ENCODE results near the gene ESM1. TPM values are rescaled to one million over a fixed set of nuclear protein-coding genes. Genes with fewer than 3 reads are reported as not detected.

ESM1 gene
- total RNA-seq, 1 donor from 2014 or later = not detected

DNA sequence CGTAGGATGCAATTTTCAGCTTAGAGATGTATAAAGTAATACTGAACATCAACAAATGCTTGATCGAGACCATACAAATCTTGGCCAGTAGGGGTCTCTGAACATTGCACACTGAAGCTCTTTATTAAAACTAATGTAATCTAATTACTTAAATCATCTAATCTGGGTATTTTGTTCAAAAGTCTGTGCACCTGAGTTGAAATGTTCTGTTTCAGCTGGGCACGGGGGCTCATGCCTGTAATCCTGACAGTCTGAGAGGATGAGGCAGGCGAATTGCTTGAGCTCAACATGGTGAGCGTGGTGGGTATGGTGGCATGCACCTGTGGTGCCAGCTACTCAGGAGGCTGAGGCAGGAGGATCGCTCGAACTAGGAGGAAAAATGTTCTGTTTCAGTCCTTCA lies 41.0 kb downstream of the ESM1 start:
- Mint-ChIP-seq H3K4me1 (peaks cover 18% of the 10 kb centered on the region), H3K4me3 (no peak overlapping the region), H3K27ac (no peak overlapping the region), H3K27me3 (ENCODE audit: insufficient read depth, low read depth) (peaks cover 5% of the 10 kb centered on the region), H3K9me3 (no peaks in the 10 kb centered on the region), H3K36me3 (no peaks in the 10 kb centered on the region)
- TF ChIP-seq EZH2phosphoT487 (IDR thresholded peaks at IDR 0.05) (no peak), EZH2 (IDR thresholded peaks at IDR 0.05) (no peak)
- TF ChIP-seq, protein P1, sequence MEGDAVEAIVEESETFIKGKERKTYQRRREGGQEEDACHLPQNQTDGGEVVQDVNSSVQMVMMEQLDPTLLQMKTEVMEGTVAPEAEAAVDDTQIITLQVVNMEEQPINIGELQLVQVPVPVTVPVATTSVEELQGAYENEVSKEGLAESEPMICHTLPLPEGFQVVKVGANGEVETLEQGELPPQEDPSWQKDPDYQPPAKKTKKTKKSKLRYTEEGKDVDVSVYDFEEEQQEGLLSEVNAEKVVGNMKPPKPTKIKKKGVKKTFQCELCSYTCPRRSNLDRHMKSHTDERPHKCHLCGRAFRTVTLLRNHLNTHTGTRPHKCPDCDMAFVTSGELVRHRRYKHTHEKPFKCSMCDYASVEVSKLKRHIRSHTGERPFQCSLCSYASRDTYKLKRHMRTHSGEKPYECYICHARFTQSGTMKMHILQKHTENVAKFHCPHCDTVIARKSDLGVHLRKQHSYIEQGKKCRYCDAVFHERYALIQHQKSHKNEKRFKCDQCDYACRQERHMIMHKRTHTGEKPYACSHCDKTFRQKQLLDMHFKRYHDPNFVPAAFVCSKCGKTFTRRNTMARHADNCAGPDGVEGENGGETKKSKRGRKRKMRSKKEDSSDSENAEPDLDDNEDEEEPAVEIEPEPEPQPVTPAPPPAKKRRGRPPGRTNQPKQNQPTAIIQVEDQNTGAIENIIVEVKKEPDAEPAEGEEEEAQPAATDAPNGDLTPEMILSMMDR (IDR thresholded peaks at IDR 0.05) = peak; percentile 69
- Histone ChIP-seq H3K9me3 (ENCODE audit: low read depth) (no peaks in the 10 kb centered on the region), H2AFZ (replicated peaks) (no peak overlapping the region), H3K4me3 (no peak overlapping the region), H3K27ac (no peak overlapping the region), H4K20me1 (ENCODE audit: low read depth) (no peaks in the 10 kb centered on the region), H3K9ac (no peak overlapping the region), H3K4me1 (peaks cover 13% of the 10 kb centered on the region), H3F3A (ENCODE audit: low read depth) (no peaks in the 10 kb centered on the region), H3K27me3 (no peaks in the 10 kb centered on the region), H3K4me2 (no peak overlapping the region), H3K36me3 (no peaks in the 10 kb centered on the region), H3K79me2 (ENCODE audit: low read depth) (no peaks in the 10 kb centered on the region)
- DNase-seq (ENCODE audit: low spot score) = peak; percentile 18

DNA sequence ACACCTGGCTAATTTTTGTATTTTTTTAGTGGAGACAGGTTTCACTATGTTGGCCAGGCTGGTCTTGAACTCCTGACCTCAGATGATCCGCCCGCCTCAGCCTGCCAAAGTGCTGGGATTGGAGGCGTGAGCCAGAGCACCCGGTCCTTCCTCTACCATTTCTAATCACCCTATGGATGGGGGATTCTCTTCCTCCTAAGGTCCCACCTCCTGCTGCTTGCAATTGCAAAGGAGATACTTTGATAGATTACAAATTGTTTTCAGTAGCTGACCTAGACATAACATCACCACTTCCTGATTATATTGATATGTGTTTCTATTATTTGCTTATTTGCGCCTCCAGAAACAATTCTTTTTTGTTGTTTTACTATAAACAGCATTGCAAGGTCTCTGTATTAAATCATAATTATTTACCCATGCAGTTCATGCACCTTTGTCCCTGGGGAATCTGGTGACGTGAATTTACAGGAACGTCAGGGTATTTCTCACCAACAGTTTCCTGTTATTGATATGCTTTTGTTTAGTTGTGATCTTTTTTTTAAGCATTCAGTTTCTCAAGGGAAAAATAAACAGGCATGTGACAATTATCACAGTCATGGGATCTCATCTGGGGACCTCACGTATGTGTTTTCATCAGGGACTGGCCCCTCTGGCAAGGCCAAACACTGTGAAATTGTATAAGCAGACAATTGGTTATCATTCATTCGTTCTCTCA lies 43.2 kb downstream of the ESM1 start:
- DNase-seq (ENCODE audit: low spot score) = no peak
- Histone ChIP-seq H3K9ac (no peak overlapping the region), H3K9me3 (ENCODE audit: low read depth) (no peaks in the 10 kb centered on the region), H3K4me3 (no peak overlapping the region), H3K4me1 (peaks cover 13% of the 10 kb centered on the region), H3K27me3 (no peaks in the 10 kb centered on the region), H3K4me2 (no peak overlapping the region), H3K27ac (no peak overlapping the region), H2AFZ (replicated peaks) (no peak overlapping the region), H4K20me1 (ENCODE audit: low read depth) (no peaks in the 10 kb centered on the region), H3K36me3 (no peaks in the 10 kb centered on the region), H3F3A (ENCODE audit: low read depth) (no peaks in the 10 kb centered on the region), H3K79me2 (ENCODE audit: low read depth) (no peaks in the 10 kb centered on the region)
- no peak overlapping the region for H3K27ac Mint-ChIP-seq
- H3K4me3 Mint-ChIP-seq = no peak overlapping the region
- H3K9me3 Mint-ChIP-seq = peaks cover 4% of the 10 kb centered on the region
- H3K27me3 Mint-ChIP-seq (ENCODE audit: insufficient read depth, low read depth) = peaks cover 5% of the 10 kb centered on the region
- no peak for TF ChIP-seq EZH2 (IDR thresholded peaks at IDR 0.05)
- TF ChIP-seq, protein P1 (IDR thresholded peaks at IDR 0.05) = no peak
- TF ChIP-seq EZH2phosphoT487 (IDR thresholded peaks at IDR 0.05) = no peak
- H3K36me3 Mint-ChIP-seq = no peaks in the 10 kb centered on the region
- H3K4me1 Mint-ChIP-seq = peaks cover 17% of the 10 kb centered on the region

DNA sequence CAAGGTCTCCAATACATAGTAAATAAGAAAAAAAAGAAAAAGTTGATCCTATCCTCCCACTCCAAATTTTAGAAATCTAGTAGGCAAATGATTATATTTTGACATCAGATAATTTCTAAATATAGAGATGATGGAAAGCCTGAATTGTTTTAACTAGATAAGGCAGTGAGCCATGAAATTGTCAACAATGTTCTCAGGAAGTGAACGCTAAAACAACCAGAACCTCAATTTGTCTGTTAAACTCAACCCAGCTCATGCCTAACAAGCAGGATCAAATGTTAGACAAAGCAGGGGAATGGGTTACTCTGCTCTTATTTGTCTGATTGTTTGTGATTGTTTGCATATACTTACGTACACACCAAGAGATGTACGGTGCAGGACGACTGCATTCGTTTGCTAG lies 49.2 kb downstream of the ESM1 start:
- no peak overlapping the region for H3K27ac Mint-ChIP-seq
- H3K9me3 Mint-ChIP-seq = peaks cover 4% of the 10 kb centered on the region
- TF ChIP-seq EZH2 (IDR thresholded peaks at IDR 0.05) = no peak
- TF ChIP-seq EZH2phosphoT487 (IDR thresholded peaks at IDR 0.05) = no peak
- TF ChIP-seq, protein P1 (IDR thresholded peaks at IDR 0.05) = no peak
- Histone ChIP-seq H3K27me3 (no peaks in the 10 kb centered on the region), H3K36me3 (no peaks in the 10 kb centered on the region), H3F3A (ENCODE audit: low read depth) (no peaks in the 10 kb centered on the region), H4K20me1 (ENCODE audit: low read depth) (no peaks in the 10 kb centered on the region), H3K9me3 (ENCODE audit: low read depth) (no peaks in the 10 kb centered on the region), H3K4me1 (peaks cover 11% of the 10 kb centered on the region), H3K4me3 (no peak overlapping the region), H2AFZ (replicated peaks) (no peak overlapping the region), H3K9ac (no peak overlapping the region), H3K79me2 (ENCODE audit: low read depth) (no peaks in the 10 kb centered on the region), H3K4me2 (no peak overlapping the region), H3K27ac (no peak overlapping the region)
- H3K4me3 Mint-ChIP-seq = no peak overlapping the region
- no peaks in the 10 kb centered on the region for H3K27me3 Mint-ChIP-seq (ENCODE audit: insufficient read depth, low read depth)
- H3K36me3 Mint-ChIP-seq = no peaks in the 10 kb centered on the region
- peaks cover 20% of the 10 kb centered on the region for H3K4me1 Mint-ChIP-seq
- DNase-seq (ENCODE audit: low spot score) = no peak

All from neural progenitor cell (in vitro differentiated cells).